GM23248 (cell line): Measurements from ENCODE around the gene MAML2. TPM values are rescaled to one million over a fixed set of nuclear protein-coding genes. Genes with fewer than 3 reads are reported as not detected.

ENCODE experiments used
- DNase-seq: peaks from one replicate; pipeline ENCODE4 v3.0.0-alpha.2; 2015
- H2AFZ ChIP-seq: fragments of 200-600 bp; sonication (generic); 2 replicates; pipeline ENCODE4 v1.6.1; 2016; ENCODE audit warnings: antibody characterized with exemption
- H3F3A ChIP-seq: fragments of 200-600 bp; sonication (generic); 2 replicates; pipeline ENCODE4 v1.6.1; 2016; ENCODE audit warnings: mild to moderate bottlenecking, antibody characterized with exemption, mixed run types; ENCODE audit not compliant: insufficient read depth
- H3K27ac ChIP-seq: fragments of 200-600 bp; sonication (generic); 2 replicates; pipeline ENCODE4 v1.5.1; 2016; ENCODE audit warnings: mild to moderate bottlenecking
- H3K27me3 ChIP-seq: fragments of 200-600 bp; sonication (generic); replicated peaks from 2 replicates; pipeline ENCODE4 v1.6.1; 2016; ENCODE audit warnings: mild to moderate bottlenecking; ENCODE audit not compliant: insufficient read depth
- H3K36me3 ChIP-seq: fragments of 200-600 bp; sonication (generic); 2 replicates; pipeline ENCODE4 v1.6.1; 2016; ENCODE audit warnings: low read depth, mild to moderate bottlenecking
- H3K4me1 ChIP-seq: fragments of 200-600 bp; sonication (generic); 2 replicates; pipeline ENCODE4 v1.6.1; 2016; ENCODE audit warnings: mild to moderate bottlenecking; ENCODE audit not compliant: insufficient read depth
- H3K4me2 ChIP-seq: fragments of 200-600 bp; sonication (generic); one replicate; pipeline ENCODE4 v1.6.1; 2016; ENCODE audit warnings: mild to moderate bottlenecking; ENCODE audit not compliant: unreplicated experiment
- H3K4me3 ChIP-seq: fragments of 200-600 bp; sonication (generic); 2 replicates; pipeline ENCODE4 v1.5.1; 2016; ENCODE audit warnings: mild to moderate bottlenecking
- H3K79me2 ChIP-seq: fragments of 200-600 bp; sonication (generic); 2 replicates; pipeline ENCODE4 v1.6.1; 2016; ENCODE audit warnings: mild to moderate bottlenecking; ENCODE audit not compliant: insufficient read depth
- H3K9ac ChIP-seq: fragments of 200-600 bp; sonication (generic); 2 replicates; pipeline ENCODE4 v1.6.1; 2016; ENCODE audit warnings: mild to moderate bottlenecking
- H3K9me2 ChIP-seq: fragments of 200-600 bp; sonication (generic); 2 replicates; pipeline ENCODE4 v1.6.1; 2016; ENCODE audit warnings: mixed run types, mild to moderate bottlenecking, moderate library complexity; ENCODE audit not compliant: insufficient read depth
- H3K9me3 ChIP-seq: fragments of 200-600 bp; sonication (generic); one replicate; pipeline ENCODE4 v1.6.1; 2017; ENCODE audit warnings: low read depth
- H4K20me1 ChIP-seq: fragments of 200-600 bp; sonication (generic); 2 replicates; pipeline ENCODE4 v1.6.0; 2016; ENCODE audit not compliant: insufficient read depth
- EZH2 ChIP-seq: fragments of 200-600 bp; sonication (generic); IDR thresholded peaks from 2 replicates; pipeline ENCODE4 v1.6.1; 2018; ENCODE audit warnings: antibody characterized with exemption, mild to moderate bottlenecking; ENCODE audit not compliant: insufficient read depth, poor library complexity, severe bottlenecking
- EZH2phosphoT487 ChIP-seq: fragments of 200-600 bp; sonication (generic); IDR thresholded peaks from 2 replicates; pipeline ENCODE4 v1.6.1; 2018; ENCODE audit warnings: antibody characterized with exemption, moderate library complexity, mild to moderate bottlenecking, low read depth; ENCODE audit not compliant: insufficient read depth
- WGBS, 2 experiments: methylation state at CpG; one replicate each; pipeline ENCODE4 v1.1.6; 2015 to 2017; ENCODE audit warnings: low lambda C conversion rate in 2 of 2, low coverage in 1 of 2; ENCODE audit errors: missing lambda C conversion rate in 2 of 2; 5-methylcytosine and 5-hydroxymethylcytosine counted together
- in situ Hi-C: fragments of 300-500 bp; cut with MboI; formaldehyde crosslinking; loops from 2 replicates; pipeline ENCODE4 v1.15.0; 2020
- polyA plus RNA-seq: library from polyadenylated mRNA; unstranded; fragments of >200 nt; fragmentation: Nextera tagmentation; extraction: Ambion mirVana; gene quantifications from 2 replicates; pipeline ENCODE4 v1.2.1, GENCODE V29; 2016
- total RNA-seq: library from RNA; depleted of rRNA; stranded (reverse); fragments of >200 nt; shearing (Covaris generic); gene quantifications from 2 replicates; pipeline ENCODE4 v1.2.3, GENCODE V29; 2014

Gene MAML2
- total and polyA plus RNA-seq, 2 experiments from 2014 or later = 7.4 to 23.7 TPM

GRCh38 chr11:96082936-96083335, 260.1 kb downstream of the MAML2 start:
- H3K4me2 ChIP-seq = no peak overlapping the region
- no peak overlapping the region for H3K4me3 ChIP-seq
- H3K27ac ChIP-seq = no peak overlapping the region
- H4K20me1 ChIP-seq = no peaks in the 10 kb centered on the region
- H3K36me3 ChIP-seq = peaks cover 6% of the 10 kb centered on the region; the same call in 1 of the 2 replicates
- no peak overlapping the region for H2AFZ ChIP-seq
- no peaks in the 10 kb centered on the region for H3K9me2 ChIP-seq
- no peaks in the 10 kb centered on the region for H3K27me3 ChIP-seq
- no peaks in the 10 kb centered on the region for H3K4me1 ChIP-seq
- in situ Hi-C loops = no loop called here
- DNase-seq = no peak
- H3K9me3 ChIP-seq = no peaks in the 10 kb centered on the region
- no peak overlapping the region for H3K9ac ChIP-seq
- 66% methylated on average over 2 of the region's 2 CpGs for WGBS, 2 experiments
- peaks cover 96% of the 10 kb centered on the region for H3K79me2 ChIP-seq
- no peaks in the 10 kb centered on the region; the same call in 1 of the 2 replicates for H3F3A ChIP-seq
- no peak for TF ChIP-seq EZH2
- TF ChIP-seq EZH2phosphoT487 = no peak

- TF ChIP-seq EZH2 (no peak), EZH2phosphoT487 (no peak)
- H3K79me2 ChIP-seq = peaks cover 96% of the 10 kb centered on the region
- no peaks in the 10 kb centered on the region for H3K9me2 ChIP-seq
- H3K9ac ChIP-seq = no peak overlapping the region
- no peaks in the 10 kb centered on the region for H3K9me3 ChIP-seq
- H4K20me1 ChIP-seq = no peaks in the 10 kb centered on the region
- DNase-seq = no peak
- no peak overlapping the region for H3K4me2 ChIP-seq
- H3K4me3 ChIP-seq = no peak overlapping the region
- no peaks in the 10 kb centered on the region for H3K27me3 ChIP-seq
- no peaks in the 10 kb centered on the region; the same call in 1 of the 2 replicates for H3F3A ChIP-seq
- peaks cover 6% of the 10 kb centered on the region; the same call in 1 of the 2 replicates for H3K36me3 ChIP-seq
- H3K4me1 ChIP-seq = no peaks in the 10 kb centered on the region
- WGBS, 2 experiments = 87 to 90% methylated on average over 11 of the region's 11 CpGs
- no peak overlapping the region for H3K27ac ChIP-seq
- no peak overlapping the region for H2AFZ ChIP-seq
- in situ Hi-C loops = no loop called here
These were observed 260.7 kb downstream of the MAML2 start for GRCh38 chr11:96082002-96082899.

GRCh38 chr11:96081561-96081960, 261.4 kb downstream of the MAML2 start:
- Histone ChIP-seq H2AFZ (no peak overlapping the region), H3K4me3 (no peak overlapping the region), H3K27me3 (no peaks in the 10 kb centered on the region), H3K36me3 (peaks cover 6% of the 10 kb centered on the region; the same call in 1 of the 2 replicates), H3K9me3 (no peaks in the 10 kb centered on the region), H3K4me1 (no peaks in the 10 kb centered on the region), H3K9ac (no peak overlapping the region), H3K9me2 (no peaks in the 10 kb centered on the region), H4K20me1 (no peaks in the 10 kb centered on the region), H3K79me2 (peaks cover 96% of the 10 kb centered on the region), H3K27ac (no peak overlapping the region), H3K4me2 (no peak overlapping the region), H3F3A (no peaks in the 10 kb centered on the region; the same call in 1 of the 2 replicates)
- no peak for TF ChIP-seq EZH2
- no peak for TF ChIP-seq EZH2phosphoT487
- no peak for DNase-seq
- in situ Hi-C loops = no loop called here
- 87 to 92% methylated on average over 4 of the region's 4 CpGs for WGBS, 2 experiments

GRCh38 chr11:96079691-96080090, 263.3 kb downstream of the MAML2 start:
- Histone ChIP-seq H3K9ac (no peak overlapping the region), H3K4me3 (no peak overlapping the region), H3K79me2 (peaks cover 96% of the 10 kb centered on the region), H2AFZ (no peak overlapping the region), H3K9me3 (no peaks in the 10 kb centered on the region), H3K4me1 (peaks cover 15% of the 10 kb centered on the region), H3F3A (peaks cover 6% of the 10 kb centered on the region), H4K20me1 (no peaks in the 10 kb centered on the region), H3K4me2 (no peak overlapping the region), H3K9me2 (no peaks in the 10 kb centered on the region), H3K27ac (no peak overlapping the region), H3K27me3 (no peaks in the 10 kb centered on the region), H3K36me3 (peaks cover 6% of the 10 kb centered on the region; the same call in 1 of the 2 replicates)
- DNase-seq = no peak
- 99 to 100% methylated on average over 4 of the region's 4 CpGs for WGBS, 2 experiments
- in situ Hi-C loops = no loop called here
- TF ChIP-seq EZH2phosphoT487 (no peak), EZH2 (no peak)
